CD4-positive, CD25-positive, alpha-beta regulatory T cell (primary cell): ENCODE results near the gene ARRB1. TPM values are rescaled to one million over a fixed set of nuclear protein-coding genes. Genes with fewer than 3 reads are reported as not detected.
"Not testable (repeated sequence)": the region's sequence is repeated elsewhere in the genome, so short reads cannot be mapped to it uniquely, and the experiment has no call there.

ENCODE experiments used
- ATAC-seq, 2 donors: fragments of 150-1000 bp; cut with Tn5 transposase; one replicate each; pipeline ENCODE4 v1.10.0; 2021; ENCODE audit warnings: low read depth in 2 of 2, moderate number of reproducible peaks in 2 of 2, moderate library complexity in 1 of 2
- DNase-seq, 3 donors: peaks; one replicate each; pipeline versions ENCODE4 v3.0.0 to v3.0.0-alpha.2; 2012 to 2022; ENCODE audit warnings: mixed read lengths in 1 of 3
- H3K27ac ChIP-seq: one replicate; pipeline ENCODE4 v1.7.0; 2013; ENCODE audit warnings: mild to moderate bottlenecking, low read length; ENCODE audit not compliant: insufficient read depth, poor library complexity, severe bottlenecking
- H3K27me3 ChIP-seq: one replicate; pipeline ENCODE4 v1.7.0; 2013; ENCODE audit warnings: low read length; ENCODE audit not compliant: control insufficient read depth, insufficient read depth
- H3K36me3 ChIP-seq: one replicate; pipeline ENCODE4 v1.7.0; 2013; ENCODE audit warnings: mild to moderate bottlenecking, low read length, moderate library complexity; ENCODE audit not compliant: control insufficient read depth, insufficient read depth
- H3K4me1 ChIP-seq: 2 replicates; pipeline ENCODE4 v1.7.0; 2013; ENCODE audit warnings: mild to moderate bottlenecking, low read length; ENCODE audit not compliant: insufficient read depth, control insufficient read depth, poor library complexity, severe bottlenecking
- H3K4me3 ChIP-seq: one replicate; pipeline ENCODE4 v1.7.0; 2013; ENCODE audit warnings: low read depth, mild to moderate bottlenecking, low read length, moderate library complexity
- H3K9me3 ChIP-seq, 2 experiments: 1 replicate in 1 of 2; 2 replicates in 1 of 2; pipeline ENCODE4 v1.7.0; 2013; ENCODE audit warnings: low read length in 2 of 2, mild to moderate bottlenecking in 1 of 2, moderate library complexity in 1 of 2; ENCODE audit not compliant: control insufficient read depth in 2 of 2
- H3K27ac Mint-ChIP-seq, 3 donors: one replicate each; pipeline ENCODE4 v1.8.0; 2020 to 2022; ENCODE audit warnings: mild to moderate bottlenecking in 3 of 3, mixed read lengths in 3 of 3, moderate library complexity in 2 of 3
- H3K27me3 Mint-ChIP-seq: one replicate; pipeline ENCODE4 v1.8.0; 2022; ENCODE audit warnings: mild to moderate bottlenecking, mixed read lengths
- H3K36me3 Mint-ChIP-seq: one replicate; pipeline ENCODE4 v1.8.0; 2020; ENCODE audit warnings: mixed read lengths
- H3K4me1 Mint-ChIP-seq, 4 donors: one replicate each; pipeline ENCODE4 v1.8.0; 2020 to 2022; ENCODE audit warnings: mixed read lengths in 4 of 4, mild to moderate bottlenecking in 1 of 4
- H3K4me3 Mint-ChIP-seq, 4 donors: one replicate each; pipeline ENCODE4 v1.8.0; 2020 to 2022; ENCODE audit warnings: mild to moderate bottlenecking in 4 of 4, mixed read lengths in 4 of 4, moderate library complexity in 3 of 4
- H3K9me3 Mint-ChIP-seq, 7 donors: one replicate each; pipeline ENCODE4 v1.8.0; 2020 to 2022; ENCODE audit warnings: mixed read lengths in 7 of 7, mild to moderate bottlenecking in 3 of 7, moderate library complexity in 2 of 7
- polyA plus RNA-seq, 4 donors: library from polyadenylated mRNA; unstranded; fragments of 300-500 nt; fragmentation: Illumina TruSeq; gene quantifications; one replicate each; pipeline ENCODE4 v1.2.3, GENCODE V29; 2021
- total RNA-seq: library from RNA; stranded (reverse); gene quantifications from one replicate; pipeline ENCODE4 v1.2.3, GENCODE V29; 2022

Gene ARRB1
- total and polyA plus RNA-seq, 5 donors from 2014 or later, result 5.1 to 36.1 (median 6.5) TPM

- not testable (repeated sequence) for H3K27me3 ChIP-seq, DNase-seq, H3K4me1 Mint-ChIP-seq, H3K36me3 Mint-ChIP-seq, H3K27ac Mint-ChIP-seq, H3K27ac ChIP-seq, H3K27me3 Mint-ChIP-seq, H3K9me3 ChIP-seq, H3K4me3 Mint-ChIP-seq, ATAC-seq, H3K4me3 ChIP-seq, H3K9me3 Mint-ChIP-seq, H3K36me3 ChIP-seq
- H3K4me1 ChIP-seq, result peaks cover 14% of the 10 kb centered on the region
Observed at GRCh38 chr11:75378776-75379175, 27.3 kb upstream of the ARRB1 start.

- Mint-ChIP-seq H3K27me3 (peaks cover 4% of the 10 kb centered on the region), H3K4me3 (no peak overlapping the region), H3K27ac (no peak overlapping the region), H3K4me1 (peaks cover 0 to 6% (median 5%) of the 10 kb centered on the region in 4 donors), H3K36me3 (no peaks in the 10 kb centered on the region), H3K9me3 (no peaks in the 10 kb centered on the region)
- H3K27me3 ChIP-seq, result no peaks in the 10 kb centered on the region
- H3K4me1 ChIP-seq, result no peaks in the 10 kb centered on the region
- no peak overlapping the region for H3K27ac ChIP-seq
- no peaks in the 10 kb centered on the region for H3K36me3 ChIP-seq
- no peak overlapping the region for H3K4me3 ChIP-seq
- H3K9me3 ChIP-seq, result no peaks in the 10 kb centered on the region
- ATAC-seq (no peak), DNase-seq (no peak)
Observed at GRCh38 chr11:75376175-75376574, 24.7 kb upstream of the ARRB1 start.

DNA sequence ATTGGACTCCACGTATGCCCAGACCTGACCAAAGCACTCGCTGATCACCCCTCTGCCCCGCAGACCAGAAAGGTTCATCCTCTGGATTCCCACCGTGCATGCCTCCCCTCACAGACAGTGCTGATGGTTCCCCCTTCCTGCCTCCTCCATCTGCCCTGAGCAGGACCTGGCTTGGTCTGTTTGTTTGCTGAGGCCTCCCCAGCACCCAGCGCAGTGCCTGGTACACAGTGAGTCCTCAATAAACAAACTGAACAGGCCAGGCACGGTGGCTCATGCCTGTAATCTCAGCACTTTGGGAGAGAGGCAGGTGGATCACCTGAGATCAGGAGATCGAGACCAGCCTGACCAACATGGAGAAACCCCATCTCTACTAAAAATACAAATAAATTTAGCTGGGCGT, 24.2 kb upstream of the ARRB1 start:
- no peak overlapping the region for H3K4me3 ChIP-seq
- H3K27ac Mint-ChIP-seq, result no peak overlapping the region
- no peaks in the 10 kb centered on the region for H3K27me3 ChIP-seq
- no peaks in the 10 kb centered on the region for H3K4me1 ChIP-seq
- H3K9me3 ChIP-seq, result no peaks in the 10 kb centered on the region
- no peak for DNase-seq
- H3K36me3 Mint-ChIP-seq, result no peaks in the 10 kb centered on the region
- no peaks in the 10 kb centered on the region for H3K9me3 Mint-ChIP-seq
- peaks cover 4% of the 10 kb centered on the region for H3K27me3 Mint-ChIP-seq
- ATAC-seq, result no peak
- H3K4me3 Mint-ChIP-seq, result no peak overlapping the region
- H3K36me3 ChIP-seq, result no peaks in the 10 kb centered on the region
- peaks cover 0 to 6% (median 5%) of the 10 kb centered on the region in 4 donors for H3K4me1 Mint-ChIP-seq
- no peak overlapping the region for H3K27ac ChIP-seq

DNA sequence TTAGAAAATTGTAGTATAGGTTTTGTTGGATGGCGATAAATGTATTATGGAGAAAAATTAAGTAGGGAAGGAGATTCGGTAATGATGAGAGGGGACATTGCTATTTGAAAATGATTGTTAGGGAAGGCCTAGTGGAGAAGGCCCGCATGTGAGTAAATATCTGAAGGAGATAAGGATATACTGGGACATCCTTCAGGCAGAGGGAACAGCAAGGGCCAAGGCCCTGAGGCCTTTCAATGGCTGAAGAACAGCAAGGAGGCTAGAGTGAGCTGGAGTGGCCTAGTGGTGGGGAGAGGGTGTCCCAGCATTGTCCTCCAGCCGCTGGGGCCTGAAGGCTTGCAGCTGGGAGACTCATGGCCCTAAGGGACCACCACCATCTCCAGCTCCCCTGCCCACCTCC, 23.2 kb upstream of the ARRB1 start:
- no peak for ATAC-seq
- H3K27ac Mint-ChIP-seq, result no peak overlapping the region
- no peaks in the 10 kb centered on the region for H3K4me1 ChIP-seq
- H3K27me3 Mint-ChIP-seq, result peaks cover 4% of the 10 kb centered on the region
- H3K27me3 ChIP-seq, result no peaks in the 10 kb centered on the region
- no peak overlapping the region for H3K27ac ChIP-seq
- no peaks in the 10 kb centered on the region for H3K36me3 Mint-ChIP-seq
- H3K9me3 Mint-ChIP-seq, result no peaks in the 10 kb centered on the region
- H3K9me3 ChIP-seq, result no peaks in the 10 kb centered on the region
- H3K4me3 ChIP-seq, result no peak overlapping the region
- H3K36me3 ChIP-seq, result no peaks in the 10 kb centered on the region
- no peak overlapping the region for H3K4me3 Mint-ChIP-seq
- DNase-seq, result no peak
- peaks cover 0 to 14% (median 8%) of the 10 kb centered on the region in 4 donors for H3K4me1 Mint-ChIP-seq

GRCh38 chr11:75373201-75373600, 21.7 kb upstream of the ARRB1 start:
- Mint-ChIP-seq H3K4me3 (no peak overlapping the region), H3K27me3 (peaks cover 4% of the 10 kb centered on the region), H3K9me3 (no peaks in the 10 kb centered on the region), H3K27ac (no peak overlapping the region), H3K4me1 (peaks cover 0 to 14% (median 8%) of the 10 kb centered on the region in 4 donors), H3K36me3 (no peaks in the 10 kb centered on the region)
- no peaks in the 10 kb centered on the region for H3K36me3 ChIP-seq
- ATAC-seq, result no peak
- no peak overlapping the region for H3K27ac ChIP-seq
- DNase-seq, result no peak
- H3K9me3 ChIP-seq, result peaks cover 0 to 7% of the 10 kb centered on the region in 2 experiments
- no peak overlapping the region for H3K4me3 ChIP-seq
- H3K27me3 ChIP-seq, result no peaks in the 10 kb centered on the region
- no peaks in the 10 kb centered on the region for H3K4me1 ChIP-seq

DNA sequence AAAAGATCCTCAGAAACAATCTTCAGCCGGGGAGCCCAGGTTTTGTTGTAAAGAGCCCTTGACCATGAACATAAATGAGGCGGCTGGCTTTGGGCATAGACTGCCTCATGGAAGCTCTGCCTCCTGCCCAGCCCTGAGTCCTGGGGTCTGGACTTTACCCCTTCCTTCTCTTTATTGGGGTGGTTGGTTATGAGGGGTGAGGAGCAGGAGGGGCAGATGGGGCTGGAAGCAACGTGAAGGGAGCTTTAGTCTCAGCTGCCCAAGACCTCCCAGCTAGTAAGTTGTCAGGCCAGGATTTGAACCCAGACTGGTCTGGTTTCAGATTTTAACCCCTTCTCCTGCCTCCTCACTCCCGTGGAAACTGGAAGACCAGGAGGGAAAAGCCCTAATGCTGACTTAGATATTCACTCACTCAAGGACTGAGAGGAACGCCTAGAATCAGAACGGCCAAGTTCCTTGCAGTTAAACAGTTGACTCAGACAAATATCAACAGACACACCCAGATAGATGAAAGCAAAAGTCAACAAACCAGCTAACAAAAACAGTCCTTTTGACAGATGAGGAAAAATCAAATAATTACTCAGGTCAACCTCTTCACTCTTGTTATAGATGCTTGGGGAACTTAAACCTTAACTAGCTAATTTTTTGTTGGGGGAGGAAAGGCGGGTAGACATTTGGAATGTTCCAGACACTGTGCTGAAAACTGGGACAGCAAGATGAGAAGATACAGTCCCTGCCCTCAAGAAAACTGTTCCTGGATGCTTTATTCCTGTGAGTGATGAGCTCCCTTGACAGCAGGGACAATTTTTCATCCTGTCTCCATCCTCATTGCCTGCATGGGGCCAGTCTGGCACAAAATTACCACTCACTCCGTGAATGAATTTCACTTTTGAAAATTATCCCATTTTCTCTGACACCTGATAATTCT, 20.8 kb upstream of the ARRB1 start:
- H3K4me3 Mint-ChIP-seq, result no peak overlapping the region
- H3K36me3 Mint-ChIP-seq, result no peaks in the 10 kb centered on the region
- peak overlapping the region in 2 of 3 donors; percentile 60 to 64 for H3K27ac Mint-ChIP-seq
- H3K9me3 Mint-ChIP-seq, result peaks cover 0 to 4% (median 0%) of the 10 kb centered on the region in 7 donors
- no peaks in the 10 kb centered on the region for H3K4me1 ChIP-seq
- H3K36me3 ChIP-seq, result no peaks in the 10 kb centered on the region
- H3K27me3 Mint-ChIP-seq, result peaks cover 4% of the 10 kb centered on the region
- DNase-seq (no peak), ATAC-seq (no peak)
- no peak overlapping the region for H3K4me3 ChIP-seq
- H3K9me3 ChIP-seq, result peaks cover 0 to 7% of the 10 kb centered on the region in 2 experiments
- no peak overlapping the region for H3K27ac ChIP-seq
- H3K4me1 Mint-ChIP-seq, result peaks cover 0 to 14% (median 8%) of the 10 kb centered on the region in 4 donors
- no peaks in the 10 kb centered on the region for H3K27me3 ChIP-seq

GRCh38 chr11:75369560-75370255, 18.2 kb upstream of the ARRB1 start:
- H3K4me3 Mint-ChIP-seq, result peak overlapping the region in 1 of 4 donors; percentile 17
- H3K9me3 ChIP-seq, result peaks cover 0 to 7% of the 10 kb centered on the region in 2 experiments
- no peak for DNase-seq
- peaks cover 0 to 14% (median 8%) of the 10 kb centered on the region in 4 donors for H3K4me1 Mint-ChIP-seq
- ATAC-seq, result no peak
- H3K4me1 ChIP-seq, result no peaks in the 10 kb centered on the region
- H3K36me3 ChIP-seq, result no peaks in the 10 kb centered on the region
- H3K27ac ChIP-seq, result no peak overlapping the region
- H3K27me3 Mint-ChIP-seq, result peaks cover 11% of the 10 kb centered on the region
- H3K9me3 Mint-ChIP-seq, result peaks cover 0 to 4% (median 0%) of the 10 kb centered on the region in 7 donors
- H3K27ac Mint-ChIP-seq, result no peak overlapping the region
- H3K4me3 ChIP-seq, result no peak overlapping the region
- H3K36me3 Mint-ChIP-seq, result no peaks in the 10 kb centered on the region
- H3K27me3 ChIP-seq, result no peaks in the 10 kb centered on the region
